SH-SY5Y (cell line): ENCODE measurements around the gene PGM2.

Source experiments
- GATA2 ChIP-seq: IDR thresholded peaks from 2 replicates; pipeline ENCODE4 v1.6.1; 2011; ENCODE audit warnings: mild to moderate bottlenecking, low read depth, low read length
- GATA3 ChIP-seq: IDR thresholded peaks from 2 replicates; pipeline ENCODE4 v1.6.1; 2011; ENCODE audit warnings: low read depth, mild to moderate bottlenecking, low read length, moderate library complexity

DNA sequence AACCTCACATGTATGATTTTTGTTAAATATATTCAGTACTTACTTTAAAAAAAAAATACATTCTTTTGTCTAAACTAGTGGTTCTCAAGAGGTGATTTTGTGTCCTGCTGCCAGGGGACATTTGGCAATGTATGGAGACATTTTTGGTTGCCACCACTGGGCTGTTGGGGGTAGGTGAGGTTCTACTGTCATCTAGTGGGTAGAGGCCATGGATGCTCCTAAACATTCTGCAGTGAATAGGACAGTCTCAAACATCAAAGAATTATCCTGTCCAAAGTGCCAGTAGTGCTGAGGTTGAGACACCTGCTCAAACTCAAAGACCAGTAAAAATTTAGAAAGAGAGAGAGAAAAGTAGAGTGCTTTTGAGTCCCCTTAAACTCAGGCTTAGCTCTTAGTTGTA, 32.9 kb upstream of the PGM2 start:
- TF ChIP-seq GATA2 (no peak), GATA3 (no peak)
